CD4-positive, alpha-beta T cell treated with Interleukin-4 for 1 hour (primary cell): Measurements from ENCODE around the gene ATP6V0C.

ENCODE experiments used
- DNase-seq, 2 donors: peaks; one replicate each; pipeline ENCODE4 v3.0.0-alpha.2; 2020 to 2022

Gene ATP6V0C

DNA sequence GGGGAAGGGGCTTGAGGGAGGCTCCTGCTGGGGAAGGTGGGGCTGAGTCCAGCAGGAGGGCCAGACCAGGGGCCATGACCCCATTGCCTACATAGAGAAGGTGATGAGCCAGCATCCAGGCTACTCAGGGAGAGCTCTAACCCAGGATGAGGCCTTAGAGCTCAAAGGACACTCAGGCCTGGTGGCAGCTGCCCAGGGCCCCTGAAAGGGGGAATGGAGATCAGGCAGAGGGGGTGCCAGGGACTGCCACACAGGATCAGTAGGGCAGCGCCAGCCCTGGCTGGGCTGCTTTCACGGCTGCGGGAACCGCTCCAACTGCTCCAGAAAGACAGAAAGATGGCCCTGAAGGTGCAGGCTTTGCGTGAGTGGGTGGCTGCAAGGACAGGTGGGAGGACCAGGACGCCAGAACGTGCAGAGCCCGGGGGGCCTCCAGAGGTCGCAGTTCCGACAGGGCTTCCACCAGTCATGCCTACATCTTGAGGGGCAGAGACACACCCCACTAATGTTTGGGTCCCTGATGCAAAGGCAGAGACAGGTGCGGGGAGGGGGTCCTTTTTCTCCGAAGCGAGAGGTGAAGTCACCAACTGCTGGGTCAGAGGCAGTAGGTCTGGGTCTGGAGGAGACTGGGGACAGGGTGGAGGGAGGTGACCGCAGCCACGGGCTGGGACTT lies 882 bp upstream of the ATP6V0C start:
- DNase-seq: peak; percentile 37 to 46

DNA sequence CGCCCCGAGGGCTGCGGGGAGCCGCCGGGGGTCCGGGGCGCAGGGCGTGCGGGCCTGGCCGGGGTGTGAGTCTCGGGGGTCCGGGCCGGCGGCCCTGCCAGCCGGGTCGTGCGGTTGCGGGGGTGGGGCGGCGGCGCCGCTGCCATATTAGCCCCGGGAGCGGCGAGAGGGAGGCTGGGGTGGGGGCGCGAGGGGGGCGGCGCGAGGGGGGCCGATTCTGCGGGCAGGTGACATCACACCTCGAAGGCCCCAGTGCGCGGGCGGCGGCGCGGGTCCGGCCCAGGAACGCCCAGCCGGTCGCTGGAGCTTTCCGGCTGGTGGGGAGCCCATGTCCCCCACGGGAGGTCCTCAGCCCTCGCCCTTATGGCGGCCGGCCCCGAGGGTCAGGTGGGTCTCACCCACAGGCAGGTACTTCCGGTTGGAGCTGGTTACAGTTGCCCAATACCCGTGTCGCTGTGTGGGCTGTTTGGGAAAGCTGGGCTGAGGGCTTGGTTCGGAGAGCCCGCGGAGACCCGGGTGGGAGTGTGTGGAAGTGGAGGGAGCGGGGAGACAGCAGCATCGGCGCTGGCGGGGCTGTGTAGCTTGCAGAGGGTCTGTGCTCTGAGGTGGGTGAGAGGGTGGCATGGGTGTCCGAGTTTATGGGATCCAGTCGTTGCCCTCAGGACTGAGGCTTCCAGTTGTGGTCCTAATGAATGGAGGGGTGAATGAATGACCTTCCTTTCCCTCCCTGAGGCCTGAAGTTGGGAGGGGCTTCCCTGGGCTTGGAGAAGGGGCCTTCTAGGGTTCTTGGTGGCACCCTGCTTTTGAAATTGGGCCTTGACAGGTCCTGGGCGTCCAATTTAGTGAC lies 804 bp downstream of the ATP6V0C start:
- peak; percentile 46 to 58 for DNase-seq

DNA sequence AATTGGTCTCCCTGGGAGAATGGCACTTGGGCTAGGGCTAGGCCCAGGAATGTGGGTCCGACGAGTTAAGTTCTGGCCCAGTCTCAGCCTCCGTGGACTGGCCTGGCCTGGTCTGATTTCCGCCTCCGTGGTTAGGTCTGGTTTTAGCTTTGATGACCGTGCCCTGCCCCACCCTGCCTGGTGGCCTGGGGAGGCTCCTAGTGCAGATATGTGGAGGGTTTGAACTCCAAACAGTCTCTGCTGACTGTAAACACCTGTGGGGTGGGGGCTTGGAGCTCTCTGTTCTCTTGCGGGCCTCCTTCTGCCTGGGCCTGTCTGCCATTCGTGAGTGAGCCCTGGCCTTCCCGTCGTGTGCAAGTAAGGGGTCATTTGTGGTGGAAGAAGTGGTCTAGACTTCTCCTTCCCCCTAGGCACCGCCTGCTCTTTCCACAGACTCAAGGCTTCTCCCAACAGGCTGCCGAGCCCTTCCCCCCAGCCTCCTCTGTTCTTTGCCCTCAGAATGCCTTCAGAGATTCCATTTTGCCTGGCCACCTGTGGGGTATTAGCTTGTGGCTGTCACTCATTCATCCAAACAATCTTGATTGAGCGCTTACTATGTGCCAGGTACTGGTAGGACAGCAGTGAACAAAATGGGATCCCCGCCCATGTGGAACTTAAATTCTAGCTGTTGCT lies 1.6 kb downstream of the ATP6V0C start:
- DNase-seq: no peak

DNA sequence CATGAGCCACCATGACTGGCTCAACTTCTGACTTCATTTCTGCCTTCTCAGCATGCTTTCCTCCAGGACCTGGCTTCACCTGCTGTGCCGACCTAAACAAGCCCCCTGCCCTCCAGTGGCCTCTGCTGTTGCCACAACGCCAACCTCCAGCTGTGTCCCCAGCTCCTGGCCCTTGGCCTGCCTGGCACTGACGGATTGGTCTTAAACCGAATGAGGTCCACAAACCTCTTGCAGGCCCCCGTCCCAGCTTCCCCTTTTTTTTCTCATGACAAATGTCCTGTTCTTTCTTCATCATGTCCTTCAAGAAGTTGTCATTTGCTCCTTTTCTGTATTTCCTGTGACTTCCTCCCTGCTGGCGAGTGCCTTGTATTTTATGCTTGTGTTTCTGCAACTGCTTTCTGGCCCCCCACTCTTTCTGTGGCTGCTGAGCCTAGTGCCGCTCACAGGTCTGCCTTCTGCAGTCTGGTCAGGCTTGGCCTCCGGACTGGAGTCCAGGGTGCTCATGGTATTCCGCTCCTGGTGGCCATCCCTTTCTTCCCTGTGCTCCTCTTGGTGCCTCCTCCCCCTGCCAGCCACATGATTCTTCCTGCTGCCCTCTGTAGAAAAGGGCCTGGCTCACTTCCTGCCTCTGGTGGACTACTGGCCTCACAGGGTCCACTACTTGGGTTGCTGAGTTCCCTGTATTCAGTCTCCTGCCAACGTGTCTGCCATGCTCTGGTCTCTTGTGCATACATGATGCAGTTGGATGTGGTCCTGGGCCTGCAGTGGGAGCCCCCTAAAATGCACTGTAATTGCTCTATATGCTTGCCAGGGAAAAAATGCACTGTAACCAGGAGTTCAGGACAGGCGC lies 2.9 kb downstream of the ATP6V0C start:
- peak in 1 of 2 donors; percentile 51 for DNase-seq

DNA sequence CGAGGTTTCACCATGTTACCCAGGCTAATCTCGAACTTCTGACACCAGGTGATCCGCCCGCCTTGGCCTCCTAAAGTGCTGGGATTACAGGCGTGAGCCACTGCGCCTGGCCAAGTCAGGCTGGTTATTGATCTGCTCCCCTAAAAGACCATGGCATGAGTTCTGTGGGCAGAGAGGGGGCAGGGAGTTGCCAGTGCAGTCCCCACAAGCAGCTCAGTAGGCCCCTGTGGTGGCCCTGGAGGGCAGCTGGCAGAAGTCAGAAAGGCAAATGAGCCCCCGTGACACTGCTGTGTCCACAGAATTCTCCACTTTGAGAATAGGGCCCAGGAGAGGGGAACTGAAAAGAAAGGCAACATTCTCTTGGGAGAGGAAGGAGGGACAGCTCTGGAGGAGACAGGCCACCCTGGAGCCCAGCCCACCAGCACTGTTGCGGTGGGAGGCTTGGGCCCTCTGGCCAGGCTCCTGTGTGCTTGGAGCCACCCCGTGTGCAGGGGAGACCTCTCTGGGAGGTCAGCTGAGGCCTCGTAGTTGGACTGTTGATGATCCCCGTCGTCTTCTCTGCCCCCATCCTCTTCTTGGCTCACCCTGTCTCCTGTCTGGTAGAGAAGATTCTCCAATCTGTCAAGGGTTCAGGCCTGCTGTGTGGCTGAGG lies 4.3 kb downstream of the ATP6V0C start:
- DNase-seq: no peak

DNA sequence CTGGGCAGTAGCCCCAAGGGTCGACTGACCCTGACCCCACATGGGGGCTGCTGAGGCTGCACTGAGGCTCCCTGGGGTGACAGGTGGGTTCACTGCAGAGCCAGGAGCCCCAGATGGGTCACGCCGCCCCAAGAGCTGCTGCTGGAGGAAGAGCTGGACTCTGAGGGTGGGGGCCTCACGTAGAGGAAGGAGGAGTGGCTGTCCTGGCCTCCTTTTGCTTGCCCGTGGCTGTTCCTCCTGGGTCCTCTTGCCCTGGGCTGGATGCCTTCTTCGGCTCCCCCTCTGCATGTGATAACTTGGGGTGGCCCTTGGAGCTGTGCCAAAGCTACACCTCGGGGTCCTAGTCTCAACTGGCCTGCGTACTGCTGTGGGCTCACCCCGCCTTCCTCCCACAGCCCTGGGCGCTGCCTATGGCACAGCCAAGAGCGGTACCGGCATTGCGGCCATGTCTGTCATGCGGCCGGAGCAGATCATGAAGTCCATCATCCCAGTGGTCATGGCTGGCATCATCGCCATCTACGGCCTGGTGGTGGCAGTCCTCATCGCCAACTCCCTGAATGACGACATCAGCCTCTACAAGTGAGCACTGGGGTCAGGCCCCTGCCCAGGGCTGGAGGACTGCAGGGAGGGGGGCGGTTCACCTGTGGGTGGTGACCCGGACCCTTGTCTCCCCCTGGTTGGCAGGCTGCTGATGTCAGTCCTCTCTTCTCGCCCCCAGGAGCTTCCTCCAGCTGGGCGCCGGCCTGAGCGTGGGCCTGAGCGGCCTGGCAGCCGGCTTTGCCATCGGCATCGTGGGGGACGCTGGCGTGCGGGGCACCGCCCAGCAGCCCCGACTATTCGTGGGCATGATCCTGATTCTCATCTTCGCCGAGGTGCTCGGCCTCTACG lies 5.3 kb downstream of the ATP6V0C start:
- DNase-seq: no peak

DNA sequence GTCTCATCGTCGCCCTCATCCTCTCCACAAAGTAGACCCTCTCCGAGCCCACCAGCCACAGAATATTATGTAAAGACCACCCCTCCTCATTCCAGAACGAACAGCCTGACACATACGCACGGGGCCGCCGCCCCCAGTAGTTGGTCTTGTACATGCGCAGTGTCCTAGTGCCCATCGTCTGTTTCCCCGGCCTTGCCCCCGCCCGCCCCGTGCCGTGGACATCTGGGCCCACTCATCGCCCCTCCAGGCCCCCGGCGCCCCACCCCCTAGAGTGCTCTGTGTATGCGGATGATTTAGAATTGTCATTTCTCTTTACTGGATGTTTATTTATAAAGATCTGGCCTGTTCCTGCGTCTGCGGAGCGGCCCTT lies 5.9 kb downstream of the ATP6V0C start:
- no peak for DNase-seq

DNA sequence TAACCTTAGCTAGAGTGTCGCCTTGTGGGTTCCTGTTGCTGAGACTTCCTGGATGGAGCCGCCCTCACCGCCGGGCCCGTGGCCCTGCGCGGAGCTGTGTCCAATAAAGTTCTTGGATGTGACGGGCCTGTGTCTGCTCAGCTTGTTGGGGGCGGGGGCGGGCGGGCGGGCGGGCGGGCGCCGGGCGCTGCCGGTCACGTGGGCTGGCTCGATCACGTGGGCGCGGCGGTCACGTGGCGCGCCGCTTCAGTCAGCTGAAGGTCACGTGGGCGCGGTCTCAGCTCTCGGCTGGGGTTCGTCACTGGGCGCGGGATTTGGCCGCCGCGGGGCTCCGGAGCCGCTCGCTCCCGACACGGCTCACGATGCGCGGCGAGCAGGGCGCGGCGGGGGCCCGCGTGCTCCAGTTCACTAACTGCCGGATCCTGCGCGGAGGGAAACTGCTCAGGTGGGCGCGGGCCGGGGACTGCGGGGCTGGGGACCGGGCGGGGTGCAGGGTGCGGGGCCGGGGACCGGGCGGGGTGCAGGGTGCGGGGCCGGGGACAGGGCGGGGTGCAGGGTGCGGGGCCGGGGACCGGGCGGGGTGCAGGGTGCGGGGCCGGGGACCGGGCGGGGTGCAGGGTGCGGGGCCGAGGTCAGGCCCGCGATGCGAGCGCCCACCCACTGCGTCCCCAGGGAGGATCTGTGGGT lies 6.5 kb downstream of the ATP6V0C start, which contains the start of gene AMDHD2:
TSS of gene AMDHD2 (plus strand) at position 275 of the 687 bp plus-strand sequence. CDS start at position 363, 88 bp downstream.
- peak; percentile 91 for DNase-seq

DNA sequence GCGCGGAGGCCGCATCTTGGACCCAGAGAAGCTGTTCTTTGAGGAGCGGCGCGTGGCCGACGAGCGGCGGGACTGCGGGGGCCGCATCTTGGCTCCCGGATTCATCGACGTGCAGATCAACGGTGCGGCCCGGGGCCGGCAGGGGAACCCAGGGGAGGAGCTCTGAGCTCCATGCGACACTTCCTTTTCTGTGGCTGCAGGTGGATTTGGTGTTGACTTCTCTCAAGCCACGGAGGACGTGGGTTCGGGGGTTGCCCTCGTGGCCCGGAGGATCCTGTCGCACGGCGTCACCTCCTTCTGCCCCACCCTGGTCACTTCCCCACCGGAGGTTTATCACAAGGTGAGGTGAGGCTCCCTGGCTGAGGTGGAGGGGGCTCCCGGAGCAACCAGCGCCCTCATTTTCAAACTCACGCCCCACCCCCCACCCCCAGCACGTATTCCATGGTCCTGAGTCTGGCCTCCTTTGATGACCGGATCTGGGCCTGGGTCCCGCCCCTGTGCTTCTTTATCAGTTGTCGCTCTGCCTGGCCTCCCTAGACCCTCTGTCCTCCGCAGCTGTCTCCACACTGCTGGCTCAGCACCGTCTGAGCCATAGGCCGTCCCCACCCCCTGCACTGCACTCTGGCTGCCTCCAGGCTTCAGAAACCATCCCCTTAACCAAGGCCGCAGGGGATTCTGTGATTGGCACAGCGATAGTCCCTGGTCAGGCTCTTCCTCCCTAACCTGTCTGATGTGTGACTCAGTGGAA lies 7.2 kb downstream of the ATP6V0C start:
- DNase-seq: peak; percentile 85

DNA sequence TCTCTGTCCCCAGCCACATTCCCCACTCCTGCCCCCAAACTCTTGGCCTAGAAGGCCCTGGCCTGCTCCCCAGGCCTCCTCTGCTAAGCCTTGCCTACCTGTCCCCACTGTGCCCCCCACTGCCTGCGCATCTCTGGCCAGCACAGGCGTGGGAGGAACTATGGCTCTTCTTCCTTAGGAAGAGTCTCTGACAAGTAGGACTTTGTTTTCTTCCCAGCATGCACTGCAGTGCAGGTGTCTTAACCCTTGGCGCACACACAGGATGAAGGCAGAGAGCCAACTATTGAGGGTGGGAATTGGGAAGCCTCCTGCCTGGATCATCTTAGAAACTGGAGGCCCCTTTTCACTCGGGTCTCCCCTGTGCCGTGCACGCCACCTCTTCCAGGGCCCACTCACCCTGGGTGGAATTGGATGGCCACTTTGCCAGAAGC lies 10.1 kb downstream of the ATP6V0C start:
- DNase-seq: no peak

DNA sequence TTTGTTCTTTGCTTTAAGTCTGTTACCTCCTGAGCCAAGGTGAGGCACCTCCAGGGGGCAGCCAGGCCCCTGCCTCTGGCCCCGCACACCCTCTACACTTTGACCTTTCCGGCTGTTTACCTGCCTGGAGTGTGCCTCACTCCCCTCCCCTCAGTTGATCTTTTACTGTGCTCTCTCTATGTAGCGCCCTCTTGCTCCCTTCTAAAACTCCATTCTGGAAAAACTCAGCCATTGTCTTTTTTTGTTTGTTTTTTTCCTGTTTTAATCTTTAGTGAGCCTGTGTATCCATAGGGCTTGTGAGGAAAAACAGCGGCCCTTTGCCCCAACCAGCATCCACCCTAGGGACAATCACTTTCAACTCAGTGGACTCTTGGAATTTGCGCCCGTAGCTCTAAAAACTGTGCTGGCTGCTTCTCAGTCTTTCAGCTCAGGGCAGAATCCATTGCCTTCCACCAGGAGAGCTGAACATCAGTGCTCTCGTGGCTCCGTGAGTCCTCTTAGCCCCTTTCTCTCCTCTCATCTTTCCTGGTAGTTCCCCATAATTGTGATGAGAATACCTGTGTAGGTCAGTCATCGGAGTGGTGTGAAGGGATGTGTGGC lies 10.7 kb downstream of the ATP6V0C start:
- no peak for DNase-seq

DNA sequence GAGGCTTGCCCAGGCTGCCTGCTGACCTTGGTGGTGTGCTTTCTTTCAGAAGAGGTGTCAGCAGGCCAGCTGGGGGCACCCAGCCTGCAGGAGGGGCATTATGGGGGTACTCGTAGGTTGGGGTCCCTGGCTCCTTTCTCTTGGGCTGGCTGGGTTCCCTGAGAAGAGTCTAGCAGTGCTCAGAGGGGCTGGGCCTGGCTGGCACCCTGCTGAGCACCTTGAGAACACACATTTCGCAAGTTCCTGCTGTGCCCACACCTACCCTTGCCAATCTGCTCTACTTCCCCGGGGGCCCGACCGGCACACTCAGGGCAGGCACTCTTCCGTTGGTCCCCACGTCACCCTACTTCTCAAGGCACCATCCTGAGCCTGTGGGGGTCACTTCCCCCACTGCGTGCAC lies 12.4 kb downstream of the ATP6V0C start:
- DNase-seq: no peak

DNA sequence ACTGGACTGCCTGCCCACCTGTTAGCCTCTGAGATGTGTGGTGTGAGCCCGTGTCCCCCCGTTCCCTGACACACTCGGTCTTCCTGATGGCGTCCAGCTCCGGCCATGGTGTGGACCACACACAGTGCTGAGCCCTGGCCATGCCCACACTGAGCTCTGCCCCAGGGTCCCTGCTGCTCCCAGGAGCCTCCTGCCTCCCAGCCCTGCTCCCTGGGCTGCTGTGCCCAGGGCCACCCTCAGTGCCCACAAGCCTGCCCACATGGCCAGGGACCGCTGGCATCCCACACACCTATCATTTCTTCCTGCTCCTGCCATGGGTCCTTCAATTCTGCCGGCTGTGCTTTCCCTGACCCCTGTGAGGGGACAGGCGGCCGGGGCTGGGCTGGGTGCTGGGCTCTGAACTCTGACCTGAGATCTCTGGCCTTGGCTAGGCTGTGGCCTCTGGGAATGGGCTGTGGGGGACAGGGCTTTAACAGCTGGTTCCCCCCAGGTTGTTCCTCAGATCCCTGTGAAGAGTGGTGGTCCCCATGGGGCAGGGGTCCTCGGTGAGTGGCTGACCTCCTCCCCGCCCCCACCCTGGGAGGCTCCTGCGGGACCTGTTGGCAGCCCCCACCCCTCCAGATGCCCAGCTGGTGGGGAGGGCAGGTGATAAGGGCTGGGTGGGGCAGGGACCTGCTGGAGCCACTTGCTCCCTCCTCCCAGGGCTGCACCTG lies 13.5 kb downstream of the ATP6V0C start:
- no peak for DNase-seq

DNA sequence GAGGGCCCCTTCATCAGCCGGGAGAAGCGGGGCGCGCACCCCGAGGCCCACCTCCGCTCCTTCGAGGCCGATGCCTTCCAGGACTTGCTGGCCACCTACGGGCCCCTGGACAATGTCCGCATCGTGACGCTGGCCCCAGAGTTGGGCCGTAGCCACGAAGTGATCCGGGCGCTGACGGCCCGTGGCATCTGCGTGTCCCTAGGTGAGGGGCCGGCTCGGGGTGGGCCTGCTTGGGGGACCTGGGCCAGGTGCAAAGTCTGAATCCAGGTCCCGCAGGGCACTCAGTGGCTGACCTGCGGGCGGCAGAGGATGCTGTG lies 14.0 kb downstream of the ATP6V0C start:
- no peak for DNase-seq

DNA sequence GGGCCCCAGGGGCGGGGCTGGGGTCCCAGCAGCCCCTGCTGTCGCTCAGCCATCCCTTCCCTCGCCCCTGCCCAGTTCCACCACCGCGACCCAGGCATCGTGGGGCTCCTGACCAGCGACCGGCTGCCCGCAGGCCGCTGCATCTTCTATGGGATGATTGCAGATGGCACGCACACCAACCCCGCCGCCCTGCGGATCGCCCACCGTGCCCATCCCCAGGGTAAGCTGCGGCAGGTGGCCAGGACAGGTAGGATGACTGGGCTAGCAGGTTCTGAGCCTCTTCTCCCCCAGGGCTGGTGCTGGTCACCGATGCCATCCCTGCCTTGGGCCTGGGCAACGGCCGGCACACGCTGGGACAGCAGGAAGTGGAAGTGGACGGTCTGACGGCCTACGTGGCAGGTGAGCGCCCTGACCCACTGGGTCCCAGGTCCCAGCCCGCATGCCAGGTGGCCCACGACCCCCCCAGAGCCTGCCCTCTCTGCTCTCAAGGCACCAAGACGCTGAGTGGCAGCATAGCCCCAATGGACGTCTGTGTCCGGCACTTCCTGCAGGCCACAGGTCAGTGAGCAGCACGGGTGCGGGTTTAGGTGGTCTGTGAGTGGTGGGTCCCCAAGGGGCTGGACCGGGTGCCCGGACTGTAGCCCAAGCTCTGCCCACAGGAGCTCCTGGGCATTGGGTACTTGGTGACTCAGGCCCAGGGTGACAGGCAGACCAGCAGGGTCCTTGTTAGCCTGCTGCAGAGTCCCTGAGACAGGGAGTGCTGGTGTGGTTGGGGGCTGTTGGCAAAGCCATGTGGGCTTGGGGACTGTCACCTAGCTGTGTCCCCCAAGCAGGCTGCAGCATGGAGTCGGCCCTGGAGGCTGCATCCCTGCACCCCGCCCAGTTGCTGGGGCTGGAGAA lies 14.7 kb downstream of the ATP6V0C start:
- no peak for DNase-seq

DNA sequence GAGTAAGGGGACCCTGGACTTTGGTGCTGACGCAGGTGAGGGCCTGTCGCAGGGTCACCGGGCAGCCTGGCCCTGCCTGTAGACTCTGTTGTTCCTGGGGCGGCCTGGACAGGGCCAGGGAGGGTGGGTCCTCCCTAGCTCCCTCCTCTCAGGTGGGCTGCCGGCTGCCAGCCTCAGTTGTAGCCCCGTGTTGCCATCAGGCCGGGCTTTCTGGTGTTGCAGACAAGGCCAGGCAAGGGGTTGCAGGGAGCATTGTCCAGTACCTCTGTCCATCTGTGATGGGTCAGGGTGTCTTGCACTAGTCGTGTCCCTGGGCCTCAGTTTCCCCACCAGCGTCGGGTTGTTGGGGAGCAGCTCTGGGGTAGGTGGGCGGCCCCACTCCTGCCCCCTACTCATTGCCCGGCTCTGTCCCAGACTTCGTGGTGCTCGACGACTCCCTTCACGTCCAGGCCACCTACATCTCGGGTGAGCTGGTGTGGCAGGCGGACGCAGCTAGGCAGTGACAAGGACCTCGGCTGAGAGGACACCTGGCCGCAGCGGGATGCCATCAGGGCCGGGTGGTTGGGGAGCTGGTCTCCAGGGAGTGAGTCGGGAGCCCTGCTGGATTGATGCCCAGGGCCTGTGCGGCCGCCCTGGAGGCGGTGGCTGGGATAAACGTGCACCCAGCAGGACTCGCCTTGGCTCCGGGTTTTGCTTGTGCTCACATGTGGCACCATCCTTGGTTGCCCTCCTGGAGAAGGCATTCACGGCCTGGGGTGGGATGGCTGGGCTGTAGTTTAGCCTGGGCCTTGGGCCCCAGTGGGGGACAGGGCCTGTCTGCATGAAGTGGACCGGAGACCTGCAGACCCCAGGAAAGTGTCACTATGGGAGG lies 15.5 kb downstream of the ATP6V0C start:
- DNase-seq: no peak
